GM21423 (cell line): ENCODE data around the gene PRUNE2.
"Not testable (repeated sequence)": the region's sequence is repeated elsewhere in the genome, so short reads cannot be mapped to it uniquely, and the experiment has no call there.

Source experiments
- ATAC-seq: cut with Tn5 transposase; IDR thresholded peaks from one replicate; pipeline ENCODE4 v1.9.1; 2021; ENCODE audit warnings: mild to moderate bottlenecking, moderate library complexity; ENCODE audit not compliant: unreplicated experiment

The PRUNE2 gene

GRCh38 chr9:76743931-76744330 lies 162.0 kb downstream of the PRUNE2 start:
- ATAC-seq, result no peak

GRCh38 chr9:76742890-76743289 lies 163.0 kb downstream of the PRUNE2 start:
- ATAC-seq, result not testable (repeated sequence)

DNA sequence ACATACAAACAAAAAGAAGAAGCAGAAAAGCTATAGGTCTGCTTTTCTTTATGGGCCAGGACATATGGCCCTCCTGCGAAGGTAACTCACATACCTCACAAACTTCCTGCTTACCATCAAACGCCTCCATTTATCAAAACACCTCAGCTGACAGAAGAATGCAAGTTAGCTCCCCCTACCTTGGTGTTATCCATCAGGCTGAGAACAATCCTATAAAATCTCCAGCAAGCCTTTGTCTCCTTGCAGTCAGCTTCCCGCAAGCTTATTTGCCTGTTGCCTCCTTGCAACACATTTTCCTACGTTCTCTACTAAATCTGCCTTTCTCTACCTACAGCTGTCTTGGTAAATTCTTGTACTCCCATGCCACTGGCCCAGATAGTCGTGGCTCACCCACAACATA lies 164.4 kb downstream of the PRUNE2 start:
- ATAC-seq, result no peak

DNA sequence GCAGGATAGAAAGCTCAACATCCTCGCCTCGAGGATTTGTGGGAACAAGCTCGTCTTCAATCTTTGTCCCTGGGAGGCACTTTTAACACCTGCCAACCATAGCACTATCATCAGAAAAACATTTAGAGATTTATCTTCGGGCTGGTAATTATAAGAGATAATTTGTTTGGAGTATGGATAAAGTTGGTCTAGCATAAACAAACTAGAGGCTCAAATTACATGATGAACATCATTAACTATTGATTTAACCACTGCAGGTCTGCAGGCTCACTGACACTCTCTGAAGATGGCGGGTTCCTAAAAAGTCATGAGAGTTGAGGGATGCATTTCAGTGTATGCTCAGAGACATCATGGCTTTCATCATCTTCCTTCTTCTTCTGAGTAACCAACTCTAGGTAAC lies 167.5 kb downstream of the PRUNE2 start:
- ATAC-seq, result no peak

DNA sequence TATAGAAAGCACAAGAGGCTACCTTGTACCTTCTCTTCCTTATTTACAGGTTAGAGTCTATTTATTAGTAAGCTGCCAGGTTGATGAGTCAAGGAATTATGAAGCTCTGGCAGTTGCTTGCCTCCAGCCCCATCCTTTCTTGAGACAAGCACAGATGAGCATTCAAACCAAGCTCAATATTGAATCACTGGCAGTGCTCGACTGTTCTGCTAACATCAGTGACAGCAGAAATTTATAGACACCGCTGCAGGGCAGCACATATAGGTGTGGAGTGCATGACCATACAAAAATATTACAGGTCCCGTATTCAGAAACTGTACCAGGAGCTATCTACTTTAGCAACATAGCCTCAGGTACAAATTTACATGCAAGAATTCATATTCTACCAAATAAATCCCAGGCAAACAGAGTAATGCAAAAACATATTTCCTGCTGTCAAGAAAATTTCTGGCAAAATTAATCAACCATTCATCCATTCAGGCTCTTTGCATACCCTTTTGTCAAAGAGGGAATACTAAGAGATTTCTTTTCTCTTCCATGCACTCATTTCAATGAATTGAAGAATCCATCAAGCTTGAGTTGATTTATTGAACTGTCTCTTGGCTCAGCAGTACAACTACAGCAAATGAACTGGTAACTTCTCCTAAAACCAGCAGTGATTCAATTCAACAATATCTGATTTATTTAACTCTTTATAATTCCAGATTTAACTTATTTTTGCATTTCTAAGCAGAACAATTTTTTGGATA lies 168.6 kb downstream of the PRUNE2 start:
- no peak for ATAC-seq

DNA sequence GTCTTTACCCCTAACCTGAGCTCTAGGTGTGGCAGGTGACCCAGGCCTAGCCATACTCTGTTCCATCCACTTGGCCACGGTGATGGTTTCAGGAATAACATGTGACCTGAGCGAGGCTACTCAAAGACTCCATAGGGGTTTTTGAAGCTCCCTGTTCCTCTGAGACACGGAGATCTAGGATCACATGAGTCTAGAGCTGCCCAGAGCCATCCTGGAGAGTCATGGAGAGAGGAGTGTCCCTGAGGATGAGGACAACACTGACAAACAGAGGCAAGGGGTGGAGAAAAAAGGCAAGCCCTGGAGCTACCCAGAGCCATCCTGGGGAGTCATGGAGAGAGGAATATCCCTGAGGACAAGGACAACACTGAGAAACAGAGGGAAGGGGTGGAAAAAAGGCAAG lies 171.2 kb downstream of the PRUNE2 start:
- ATAC-seq, result no peak

DNA sequence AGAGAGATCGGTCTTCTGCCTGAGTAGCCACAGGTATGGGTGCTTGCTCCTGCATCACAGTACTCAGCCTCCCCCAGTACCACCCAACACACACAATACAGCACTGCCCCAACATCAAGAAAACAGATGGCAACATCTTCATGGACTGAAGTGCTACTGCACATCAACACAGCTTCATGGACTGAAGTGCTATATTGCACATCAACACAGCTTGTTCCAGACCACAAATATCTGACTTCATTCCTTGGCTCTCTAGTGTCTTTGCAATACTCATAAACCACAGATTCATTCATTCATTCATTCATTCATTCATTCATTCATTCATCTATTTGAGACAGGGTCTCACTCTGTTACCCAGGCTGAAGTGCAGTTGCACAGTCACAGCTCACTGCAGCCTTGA lies 172.8 kb downstream of the PRUNE2 start:
- no peak for ATAC-seq

DNA sequence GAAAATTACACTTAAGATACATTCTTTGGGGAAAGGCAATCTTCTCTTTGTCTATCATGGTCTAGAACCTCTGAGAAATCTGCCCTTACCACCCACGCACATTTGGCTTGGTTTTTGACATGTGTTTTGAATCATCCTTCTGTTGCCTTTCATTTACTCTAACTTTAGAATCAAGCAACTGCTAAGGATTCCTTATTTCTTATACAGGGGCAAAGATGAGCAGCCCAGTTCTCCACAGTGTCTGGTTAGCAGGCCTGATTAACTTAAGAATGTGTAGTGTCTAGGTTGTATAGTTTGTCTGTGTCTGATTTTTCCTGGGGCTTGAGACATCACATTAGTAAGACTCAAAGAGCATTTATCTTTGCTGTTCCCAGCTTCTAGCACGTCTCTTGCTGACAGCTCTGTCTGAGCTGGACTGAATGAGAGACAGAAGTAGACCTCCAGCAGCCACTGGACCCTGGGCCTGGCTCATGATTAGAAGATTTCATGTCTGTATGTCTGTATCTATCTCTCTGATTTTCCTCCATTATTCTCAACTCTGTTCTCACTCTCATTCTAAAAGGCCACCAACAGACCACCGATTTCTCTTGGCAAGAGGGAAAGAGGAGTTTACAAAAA lies 173.5 kb downstream of the PRUNE2 start:
- no peak for ATAC-seq

DNA sequence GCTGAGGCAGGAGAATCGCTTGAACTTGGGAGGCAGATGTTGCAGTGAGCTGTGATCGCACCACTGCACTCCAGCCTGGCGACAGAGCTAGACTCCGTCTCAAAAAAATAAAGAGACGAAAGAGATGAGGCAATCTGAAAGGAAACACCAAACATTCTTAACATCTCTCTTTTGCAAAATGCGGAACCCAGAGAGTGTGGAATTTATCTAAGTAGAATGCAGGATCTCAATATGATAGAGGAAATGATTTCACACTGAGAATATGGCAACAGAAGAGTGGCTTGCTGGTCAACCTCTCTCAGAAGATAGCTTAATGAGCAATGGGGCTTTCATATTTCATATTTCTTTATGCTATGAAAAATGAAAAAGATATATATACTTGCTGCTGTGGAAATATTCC lies 175.1 kb downstream of the PRUNE2 start:
- no peak for ATAC-seq

GRCh38 chr9:76729980-76730737 lies 175.8 kb downstream of the PRUNE2 start:
- no peak for ATAC-seq

DNA sequence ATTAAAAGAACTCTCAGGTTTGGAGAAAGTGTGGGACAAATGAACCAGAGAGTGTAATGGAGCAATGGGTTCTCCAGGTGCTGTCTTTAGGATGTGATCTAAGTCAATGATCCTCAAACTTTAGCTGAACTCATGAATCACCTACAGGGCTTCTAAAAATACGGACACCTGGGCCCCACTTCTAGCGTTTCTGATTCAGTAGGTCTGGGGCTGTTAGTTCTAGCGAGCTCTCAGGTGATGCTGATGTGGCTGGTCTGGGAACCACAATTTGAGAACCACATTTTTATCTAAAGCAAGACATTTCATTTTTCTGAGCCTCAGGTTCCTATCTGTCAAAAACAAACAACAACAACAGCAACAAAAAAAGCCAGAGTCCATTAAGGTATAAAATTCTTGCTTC lies 176.8 kb downstream of the PRUNE2 start:
- no peak for ATAC-seq

DNA sequence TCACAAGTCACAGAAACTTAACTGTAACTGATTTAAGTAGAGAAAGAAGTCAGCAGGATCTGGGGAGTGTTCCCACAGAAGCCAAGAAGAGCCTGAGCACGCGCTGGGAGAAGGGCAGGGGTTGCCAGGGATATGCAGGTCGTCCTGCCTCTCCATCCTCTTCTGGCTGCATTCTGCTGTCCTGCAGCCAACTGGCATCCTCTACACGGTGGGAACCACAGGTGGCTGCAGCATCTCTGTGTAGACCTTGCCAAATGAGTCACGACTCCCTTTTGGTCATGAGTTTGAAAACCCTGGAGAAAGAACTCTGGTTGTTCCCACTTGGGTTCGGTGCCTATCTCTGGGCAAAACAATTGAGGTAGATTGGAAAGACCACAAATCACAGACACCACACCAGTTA lies 180.0 kb downstream of the PRUNE2 start:
- ATAC-seq, result no peak

DNA sequence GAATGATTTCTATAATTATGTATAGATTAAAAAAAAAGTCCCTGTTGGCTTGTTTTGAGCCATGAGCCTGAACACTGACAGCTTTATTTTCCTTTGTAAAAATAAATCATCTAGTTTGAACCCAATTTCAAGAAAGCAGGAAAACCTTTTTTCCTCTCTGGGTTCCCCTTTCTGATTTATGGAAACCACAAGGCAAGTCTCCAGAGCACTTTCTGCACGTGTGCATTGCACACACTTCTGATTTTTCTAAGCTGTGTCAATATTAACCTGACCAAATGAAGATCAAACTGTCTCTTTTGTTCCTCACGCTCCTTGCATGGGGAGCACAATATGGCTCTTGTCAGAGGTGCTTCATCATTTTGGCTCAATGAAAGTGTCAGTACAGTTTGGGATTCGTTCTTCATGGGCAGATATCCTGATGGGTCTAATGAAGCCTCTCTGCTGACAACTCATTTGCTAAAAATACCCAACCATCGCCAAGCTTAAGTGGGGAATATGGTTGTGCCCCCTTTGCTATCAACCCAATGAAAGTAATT lies 180.8 kb downstream of the PRUNE2 start:
- ATAC-seq, result no peak

GRCh38 chr9:76720245-76720644 lies 185.7 kb downstream of the PRUNE2 start:
- no peak for ATAC-seq

DNA sequence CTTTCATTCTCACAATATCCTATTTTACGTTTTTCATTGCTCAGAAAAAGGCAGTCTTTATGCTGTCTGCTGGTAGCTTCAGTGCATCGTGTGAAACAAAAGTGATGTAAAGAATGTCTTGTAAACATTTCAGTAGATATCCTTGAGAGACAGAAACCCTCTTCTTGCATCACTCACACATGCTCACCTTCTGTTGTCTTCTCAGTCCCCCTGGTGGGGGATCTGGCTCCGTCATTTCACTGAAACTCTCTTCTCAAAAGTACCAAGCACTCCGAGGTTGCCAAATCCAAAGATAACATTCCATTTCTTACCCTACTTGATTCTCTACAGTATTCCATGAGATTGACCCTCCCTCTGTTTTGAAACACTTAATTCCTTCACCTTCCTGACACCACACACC lies 187.7 kb downstream of the PRUNE2 start:
- no peak for ATAC-seq

DNA sequence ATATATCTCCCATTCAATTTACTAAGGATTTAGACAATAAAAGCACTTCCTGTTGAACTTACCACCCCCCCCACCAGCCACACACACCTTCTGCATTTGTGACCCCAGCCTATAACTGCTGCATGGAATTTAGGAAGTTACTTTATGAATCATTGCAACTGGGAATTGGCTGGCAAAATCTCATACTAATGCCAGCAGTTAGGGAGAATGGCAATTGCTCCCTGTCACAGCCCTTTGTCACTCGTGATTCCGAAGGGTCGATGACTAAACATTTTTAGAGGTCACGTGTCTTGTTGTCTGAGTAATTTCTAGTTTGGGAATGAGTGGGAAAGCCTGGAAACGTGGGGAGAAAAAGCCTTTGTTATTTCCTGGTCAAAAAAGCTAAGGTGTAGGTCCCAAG lies 188.3 kb downstream of the PRUNE2 start:
- ATAC-seq, result no peak

- ATAC-seq, result no peak
Measured at GRCh38 chr9:76717176-76717575, 188.7 kb downstream of the PRUNE2 start.

- ATAC-seq, result no peak
Measured at GRCh38 chr9:76716085-76716672, 189.7 kb downstream of the PRUNE2 start.

GRCh38 chr9:76713381-76713780 lies 192.5 kb downstream of the PRUNE2 start:
- no peak for ATAC-seq

DNA sequence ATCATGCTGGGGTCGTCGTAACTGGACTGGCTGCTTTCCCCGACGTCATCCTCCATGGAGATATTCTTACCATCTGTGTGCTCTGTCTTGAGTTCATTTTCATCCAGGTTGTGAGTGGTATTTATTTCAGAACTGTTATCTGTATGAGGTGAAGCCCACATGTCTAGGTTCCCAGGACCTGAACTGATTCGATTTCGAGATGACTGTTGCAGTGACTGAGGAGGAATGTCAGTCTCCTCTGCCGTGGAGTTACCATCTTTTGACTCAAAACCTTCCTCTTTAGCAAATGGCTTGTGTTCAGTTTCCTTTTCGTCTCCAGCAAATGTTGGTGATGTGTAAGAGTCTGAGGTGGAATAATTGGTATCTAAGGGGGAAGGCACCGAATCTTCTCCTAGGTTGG lies 196.9 kb downstream of the PRUNE2 start:
- ATAC-seq, result no peak

DNA sequence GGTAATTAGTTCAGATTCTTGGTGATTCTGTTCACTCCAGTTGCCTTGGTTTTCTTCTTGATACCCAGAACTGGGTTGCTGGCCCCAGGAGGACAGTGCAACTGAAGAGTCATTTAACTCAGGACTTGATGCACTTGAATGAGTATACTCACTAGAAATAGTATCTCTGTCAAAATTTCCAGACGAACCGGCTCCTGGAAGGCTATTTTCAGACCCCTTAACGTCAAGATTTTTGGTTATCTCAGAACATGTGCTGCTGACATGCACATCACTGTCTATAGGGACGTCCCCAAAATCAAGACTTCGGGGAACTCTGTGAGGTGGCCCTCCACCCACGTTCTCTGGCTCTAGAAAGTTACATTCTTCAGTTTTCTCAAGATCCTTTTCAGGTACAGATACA lies 198.4 kb downstream of the PRUNE2 start:
- no peak for ATAC-seq
